ENCODE results near the gene SH3BGRL3.
A peak's percentile ranks its signal among the peaks of the same experiment; 100 is the strongest.

Gene SH3BGRL3

GRCh38 chr1:26296340-26297056, 16.6 kb downstream of the SH3BGRL3 start:
- WGBS, 2 donors (ENCODE audit: extremely low coverage in 2 of 2, insufficient read length in 2 of 2, insufficient replicate concordance in 1 of 2) = no CpG with 5 or more reads among the region's 16 CpGs
- H2AK5ac ChIP-seq (ENCODE audit: low read depth, low read length) = peak overlapping the region; percentile 36

DNA sequence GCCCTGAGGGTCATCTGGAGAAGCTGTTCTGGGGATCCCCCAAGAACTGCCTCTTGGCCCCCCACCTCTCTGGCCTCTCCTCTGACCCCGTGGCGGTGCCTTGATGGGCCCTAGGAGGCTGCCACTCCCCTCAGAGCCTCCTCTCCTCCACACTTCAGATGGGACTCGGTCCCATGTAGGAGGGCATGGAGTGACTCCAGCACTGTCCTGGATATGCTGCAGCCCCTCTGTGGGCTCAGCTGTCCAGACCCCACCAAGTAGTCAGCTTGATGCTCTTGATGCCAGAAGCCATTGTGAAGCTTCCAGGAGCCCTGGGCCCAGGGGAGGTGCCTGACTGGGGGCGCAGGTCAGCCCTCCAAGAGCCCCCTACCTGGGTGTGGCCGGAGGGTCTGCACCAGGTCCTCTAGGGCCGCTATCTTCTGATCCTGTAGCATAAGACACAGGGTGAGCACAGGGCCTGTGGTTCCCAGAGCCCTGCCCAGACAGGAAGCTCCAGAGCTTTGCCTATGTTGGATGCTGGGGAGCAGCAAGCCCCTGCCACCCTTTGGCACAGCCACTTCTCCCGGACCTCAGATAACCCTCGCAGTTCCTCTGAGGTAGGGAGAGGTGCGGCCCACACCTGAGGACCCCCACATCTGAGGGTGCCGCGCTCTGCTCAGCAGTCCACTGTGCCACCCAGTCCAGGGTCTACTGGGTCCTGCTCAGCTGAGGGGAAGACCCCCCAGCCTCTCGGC, 17.3 kb downstream of the SH3BGRL3 start:
- no peak overlapping the region for H3K4me3 ChIP-seq (ENCODE audit: low read length in 2 of 2)
- H3K79me1 ChIP-seq (ENCODE audit: low read depth, low read length) = peaks cover 2% of the 10 kb centered on the region
- H3K9me3 ChIP-seq (replicated peaks in 1 of 2; ENCODE audit: control insufficient read depth in 2 of 2, insufficient read depth in 1 of 2, low read depth in 1 of 2, low read length in 2 of 2) = no peaks in the 10 kb centered on the region
- H3K27ac ChIP-seq (replicated peaks; ENCODE audit: low read length) = no peak overlapping the region
- no peak overlapping the region for H2AFZ ChIP-seq (ENCODE audit: low read length)
- H3K36me3 ChIP-seq (replicated peaks in 1 of 2; ENCODE audit: control insufficient read depth in 2 of 2, insufficient read depth in 2 of 2, low read length in 2 of 2) = no peaks in the 10 kb centered on the region
- no peaks in the 10 kb centered on the region for H3K4me1 ChIP-seq (ENCODE audit: control insufficient read depth in 2 of 2, insufficient read depth in 1 of 2, low read depth in 1 of 2, low read length in 2 of 2)
- no peaks in the 10 kb centered on the region for H3K27me3 ChIP-seq (ENCODE audit: control insufficient read depth in 3 of 3, insufficient read depth in 3 of 3, low read depth in 1 of 3, low read length in 3 of 3)
- H4K8ac ChIP-seq (ENCODE audit: low read depth, low read length) = no peak overlapping the region
- no peak overlapping the region for H3K18ac ChIP-seq (ENCODE audit: low read length)
- no peak overlapping the region for H3K14ac ChIP-seq (ENCODE audit: low read length)
- WGBS, 2 donors (ENCODE audit: extremely low coverage in 2 of 2, insufficient read length in 2 of 2, insufficient replicate concordance in 1 of 2) = no CpG with 5 or more reads among the region's 12 CpGs
- no peak for DNase-seq (ENCODE audit: low spot score)
- H3K4ac ChIP-seq (ENCODE audit: low read length) = peak overlapping the region; percentile 40
- no peak overlapping the region for H2BK5ac ChIP-seq (ENCODE audit: low read length)
- peak overlapping the region; percentile 36 for H2AK5ac ChIP-seq (ENCODE audit: low read depth, low read length)
- no peak overlapping the region for H2BK15ac ChIP-seq (ENCODE audit: low read length)
- H2BK12ac ChIP-seq (ENCODE audit: low read length) = no peak overlapping the region
- H4K91ac ChIP-seq (ENCODE audit: low read depth, low read length, poor library complexity) = no peak overlapping the region
- H3K9ac ChIP-seq (ENCODE audit: low read depth, low read length, poor library complexity) = no peak overlapping the region
- H2BK120ac ChIP-seq (ENCODE audit: low read depth, low read length) = no peak overlapping the region
- H3K23ac ChIP-seq (ENCODE audit: low read depth, low read length, poor library complexity) = peak overlapping the region; percentile 77
- H3K4me2 ChIP-seq (ENCODE audit: insufficient read depth, low read length, poor library complexity, severe bottlenecking) = no peak overlapping the region

More at GRCh38 chr1:26296340-26297056, 16.6 kb downstream of the SH3BGRL3 start:
- Histone ChIP-seq H3K18ac (ENCODE audit: low read length) (no peak overlapping the region), H3K4ac (ENCODE audit: low read length) (no peak overlapping the region), H3K4me1 (ENCODE audit: control insufficient read depth in 2 of 2, insufficient read depth in 1 of 2, low read depth in 1 of 2, low read length in 2 of 2) (no peaks in the 10 kb centered on the region), H3K4me2 (ENCODE audit: insufficient read depth, low read length, poor library complexity, severe bottlenecking) (no peak overlapping the region), H2BK12ac (ENCODE audit: low read length) (no peak overlapping the region), H4K8ac (ENCODE audit: low read depth, low read length) (no peak overlapping the region), H3K9me3 (replicated peaks in 1 of 2; ENCODE audit: control insufficient read depth in 2 of 2, insufficient read depth in 1 of 2, low read depth in 1 of 2, low read length in 2 of 2) (no peaks in the 10 kb centered on the region), H3K27ac (replicated peaks; ENCODE audit: low read length) (no peak overlapping the region), H3K27me3 (ENCODE audit: control insufficient read depth in 3 of 3, insufficient read depth in 3 of 3, low read depth in 1 of 3, low read length in 3 of 3) (no peaks in the 10 kb centered on the region), H2AFZ (ENCODE audit: low read length) (no peak overlapping the region), H2BK5ac (ENCODE audit: low read length) (no peak overlapping the region), H3K14ac (ENCODE audit: low read length) (no peak overlapping the region), H2BK15ac (ENCODE audit: low read length) (no peak overlapping the region), H3K4me3 (ENCODE audit: low read length in 2 of 2) (no peak overlapping the region), H3K23ac (ENCODE audit: low read depth, low read length, poor library complexity) (peak overlapping the region; percentile 77), H3K79me1 (ENCODE audit: low read depth, low read length) (peaks cover 2% of the 10 kb centered on the region), H3K9ac (ENCODE audit: low read depth, low read length, poor library complexity) (no peak overlapping the region), H3K36me3 (replicated peaks in 1 of 2; ENCODE audit: control insufficient read depth in 2 of 2, insufficient read depth in 2 of 2, low read length in 2 of 2) (no peaks in the 10 kb centered on the region), H4K91ac (ENCODE audit: low read depth, low read length, poor library complexity) (no peak overlapping the region), H2BK120ac (ENCODE audit: low read depth, low read length) (no peak overlapping the region)
- no peak for DNase-seq (ENCODE audit: low spot score)

GRCh38 chr1:26297791-26298124, 17.9 kb downstream of the SH3BGRL3 start:
- Histone ChIP-seq H3K36me3 (replicated peaks in 1 of 2; ENCODE audit: control insufficient read depth in 2 of 2, insufficient read depth in 2 of 2, low read length in 2 of 2) (no peaks in the 10 kb centered on the region), H3K27ac (replicated peaks; ENCODE audit: low read length) (no peak overlapping the region), H3K4me3 (ENCODE audit: low read length in 2 of 2) (no peak overlapping the region), H2BK5ac (ENCODE audit: low read length) (no peak overlapping the region), H4K8ac (ENCODE audit: low read depth, low read length) (no peak overlapping the region), H3K79me1 (ENCODE audit: low read depth, low read length) (peaks cover 2% of the 10 kb centered on the region), H2BK120ac (ENCODE audit: low read depth, low read length) (no peak overlapping the region), H3K27me3 (ENCODE audit: control insufficient read depth in 3 of 3, insufficient read depth in 3 of 3, low read depth in 1 of 3, low read length in 3 of 3) (no peaks in the 10 kb centered on the region), H3K4me2 (ENCODE audit: insufficient read depth, low read length, poor library complexity, severe bottlenecking) (no peak overlapping the region), H3K18ac (ENCODE audit: low read length) (no peak overlapping the region), H3K4me1 (ENCODE audit: control insufficient read depth in 2 of 2, insufficient read depth in 1 of 2, low read depth in 1 of 2, low read length in 2 of 2) (no peaks in the 10 kb centered on the region), H2BK12ac (ENCODE audit: low read length) (no peak overlapping the region), H3K9ac (ENCODE audit: low read depth, low read length, poor library complexity) (no peak overlapping the region), H2AK5ac (ENCODE audit: low read depth, low read length) (peak overlapping the region; percentile 16), H3K23ac (ENCODE audit: low read depth, low read length, poor library complexity) (no peak overlapping the region), H2BK15ac (ENCODE audit: low read length) (no peak overlapping the region), H3K14ac (ENCODE audit: low read length) (no peak overlapping the region), H4K91ac (ENCODE audit: low read depth, low read length, poor library complexity) (no peak overlapping the region), H3K9me3 (replicated peaks in 1 of 2; ENCODE audit: control insufficient read depth in 2 of 2, insufficient read depth in 1 of 2, low read depth in 1 of 2, low read length in 2 of 2) (no peaks in the 10 kb centered on the region), H3K4ac (ENCODE audit: low read length) (no peak overlapping the region), H2AFZ (ENCODE audit: low read length) (no peak overlapping the region)
- WGBS, 2 donors (ENCODE audit: extremely low coverage in 2 of 2, insufficient read length in 2 of 2, insufficient replicate concordance in 1 of 2) = no CpG with 5 or more reads among the region's 6 CpGs
- no peak for DNase-seq (ENCODE audit: low spot score)

- H2BK5ac ChIP-seq (ENCODE audit: low read length) = no peak overlapping the region
- no peak overlapping the region for H2AK5ac ChIP-seq (ENCODE audit: low read depth, low read length)
- H3K9ac ChIP-seq (ENCODE audit: low read depth, low read length, poor library complexity) = peak overlapping the region; percentile 51
- H3K9me3 ChIP-seq (replicated peaks in 1 of 2; ENCODE audit: control insufficient read depth in 2 of 2, insufficient read depth in 1 of 2, low read depth in 1 of 2, low read length in 2 of 2) = no peaks in the 10 kb centered on the region
- no peak overlapping the region for H4K91ac ChIP-seq (ENCODE audit: low read depth, low read length, poor library complexity)
- H2BK12ac ChIP-seq (ENCODE audit: low read length) = no peak overlapping the region
- no peak overlapping the region for H3K18ac ChIP-seq (ENCODE audit: low read length)
- no peak overlapping the region for H3K23ac ChIP-seq (ENCODE audit: low read depth, low read length, poor library complexity)
- no peak overlapping the region for H3K14ac ChIP-seq (ENCODE audit: low read length)
- no peak overlapping the region for H3K27ac ChIP-seq (replicated peaks; ENCODE audit: low read length)
- H3K4me1 ChIP-seq (ENCODE audit: control insufficient read depth in 2 of 2, insufficient read depth in 1 of 2, low read depth in 1 of 2, low read length in 2 of 2) = peaks cover 0 to 1% of the 10 kb centered on the region in 2 donors
- H3K27me3 ChIP-seq (ENCODE audit: control insufficient read depth in 3 of 3, insufficient read depth in 3 of 3, low read depth in 1 of 3, low read length in 3 of 3) = no peaks in the 10 kb centered on the region
- H3K4ac ChIP-seq (ENCODE audit: low read length) = no peak overlapping the region
- WGBS, 2 donors (ENCODE audit: extremely low coverage in 2 of 2, insufficient read length in 2 of 2, insufficient replicate concordance in 1 of 2) = no CpG with 5 or more reads among the region's 11 CpGs
- H3K4me3 ChIP-seq (ENCODE audit: low read length in 2 of 2) = no peak overlapping the region
- H4K8ac ChIP-seq (ENCODE audit: low read depth, low read length) = no peak overlapping the region
- no peak overlapping the region for H2BK15ac ChIP-seq (ENCODE audit: low read length)
- H2AFZ ChIP-seq (ENCODE audit: low read length) = no peak overlapping the region
- DNase-seq (ENCODE audit: low spot score) = no peak
- peaks cover 4% of the 10 kb centered on the region for H3K79me1 ChIP-seq (ENCODE audit: low read depth, low read length)
- no peak overlapping the region for H3K4me2 ChIP-seq (ENCODE audit: insufficient read depth, low read length, poor library complexity, severe bottlenecking)
- no peak overlapping the region for H2BK120ac ChIP-seq (ENCODE audit: low read depth, low read length)
- H3K36me3 ChIP-seq (replicated peaks in 1 of 2; ENCODE audit: control insufficient read depth in 2 of 2, insufficient read depth in 2 of 2, low read length in 2 of 2) = no peaks in the 10 kb centered on the region
Observed at GRCh38 chr1:26300578-26301275, 20.8 kb downstream of the SH3BGRL3 start.

Data from neuronal stem cell (in vitro differentiated cells).